ENCODE data around the gene PDE10A. TPM values are rescaled to one million over a fixed set of nuclear protein-coding genes. Genes with fewer than 3 reads are reported as not detected.

PDE10A gene
- total and polyA plus RNA-seq, 2 of the 13 experiments (the other 11 are each of a cell fraction or from before 2014, with no cell fraction given), result not detected

- no peak for TF ChIP-seq PATZ1 (CRISPR knock-in tag; IDR thresholded peaks at IDR 0.05)
- TF ChIP-seq ZNF18 (CRISPR knock-in tag; IDR thresholded peaks at IDR 0.05; ENCODE audit: insufficient replicate concordance), result no peak
- TF ChIP-seq RXRA (CRISPR knock-in tag; IDR thresholded peaks at IDR 0.05), result no peak
- TF ChIP-seq ZNF720 (CRISPR knock-in tag; IDR thresholded peaks at IDR 0.05), result no peak
- no peak for TF ChIP-seq ZNF75D (CRISPR knock-in tag; IDR thresholded peaks at IDR 0.05; ENCODE audit: borderline replicate concordance)
- TF ChIP-seq ZNF772 (CRISPR knock-in tag; IDR thresholded peaks at IDR 0.05), result no peak
These were observed 60.8 kb downstream of the PDE10A start (continued) for GRCh38 chr6:165602291-165602690.

- Histone ChIP-seq H2AFZ (ENCODE audit: low read length) (no peak overlapping the region), H3K9ac (ENCODE audit: insufficient read depth, low read depth, low read length) (no peak overlapping the region), H3K79me2 (ENCODE audit: insufficient read depth, low read length) (no peaks in the 10 kb centered on the region), H3K9me3 (ENCODE audit: low read length) (no peaks in the 10 kb centered on the region), H3K4me2 (ENCODE audit: low read depth, low read length) (no peak overlapping the region), H3K27ac (ENCODE audit: extremely low read length, insufficient read depth, low read length) (no peak overlapping the region), H4K20me1 (ENCODE audit: insufficient read depth, low read length) (no peaks in the 10 kb centered on the region), H3K4me1 (ENCODE audit: insufficient read depth, low read length) (no peaks in the 10 kb centered on the region), H3K36me3 (replicated peaks in 1 of 2; ENCODE audit: control insufficient read depth in 1 of 2, insufficient read depth in 2 of 2, low read length in 2 of 2) (no peaks in the 10 kb centered on the region), H3K27me3 (ENCODE audit: control insufficient read depth in 1 of 2, insufficient read depth in 2 of 2, low read length in 2 of 2) (peaks cover 0 to 12% of the 10 kb centered on the region in 2 experiments; a peak in 1 of 5 replicates), H3K4me3 (replicated peaks in 1 of 3; ENCODE audit: insufficient read depth in 1 of 3, low read depth in 2 of 3, low read length in 3 of 3) (no peak overlapping the region)
- ATAC-seq, result no peak
- 18% methylated on average over 4 of the region's 4 CpGs for WGBS (ENCODE audit: low lambda C conversion rate)
- POLR2A ChIA-PET, result no interaction called here
- intact Hi-C loops (cut with micrococcal nuclease; ENCODE audit: unreplicated experiment) (no loop called here), in situ Hi-C loops (cut with HindIII; ENCODE audit: extremely low pct_ligation_motif_present, low pct_unique_long_range_greater_than_20kb) (no loop called here)
- FAIRE-seq, result no peak
- CTCF ChIA-PET (ENCODE audit: low intra/inter-chr PET ratio, low total read pairs), result no interaction called here
- no TSS peak for BruUV-seq (replicated peaks)
- TF ChIP-seq CSRNP1 (CRISPR knock-in tag; IDR thresholded peaks at IDR 0.05) (no peak), ZNF530 (CRISPR knock-in tag; IDR thresholded peaks at IDR 0.05; ENCODE audit: low read depth) (no peak), NFE2L2 (IDR thresholded peaks at IDR 0.05; ENCODE audit: low read length) (no peak), ZBTB46 (CRISPR knock-in tag; IDR thresholded peaks at IDR 0.05; ENCODE audit: borderline replicate concordance) (no peak), ZFY (CRISPR knock-in tag; IDR thresholded peaks at IDR 0.05) (no peak), HNRNPK (IDR thresholded peaks at IDR 0.05; ENCODE audit: low read depth, low read length, poor library complexity, severe bottlenecking) (no peak), ZNF891 (CRISPR knock-in tag; IDR thresholded peaks at IDR 0.05) (no peak)
- no peak for DNase-seq (ENCODE audit: low spot score)
These were observed 62.4 kb downstream of the PDE10A start for GRCh38 chr6:165600606-165601005.

All from HepG2 (cell line).